HL-60/S4 treated with phorbol 12-myristate 13-acetate at 8.2 ng/mL for 4 days and 3 days (cell line): ENCODE results near the gene PIEZO2.
"Not testable (repeated sequence)": the region's sequence is repeated elsewhere in the genome, so short reads cannot be mapped to it uniquely, and the experiment has no call there.

Experiments
- in situ Hi-C: fragments of 300-500 bp; cut with MboI; formaldehyde crosslinking; loops from 2 replicates; pipeline ENCODE4 v1.15.0; 2022; ENCODE audit warnings: low sequenced_read_pairs

Gene PIEZO2

GRCh38 chr18:10659594-10659993 is 489.8 kb downstream of the PIEZO2 start:
- in situ Hi-C loops, result no loop called here

GRCh38 chr18:10659000-10659399 is 490.4 kb downstream of the PIEZO2 start:
- in situ Hi-C loops, result no loop called here

- in situ Hi-C loops, result not testable (repeated sequence)
These were observed 505.4 kb downstream of the PIEZO2 start for GRCh38 chr18:10644003-10644402.

- in situ Hi-C loops, result not testable (repeated sequence)
These were observed 506.3 kb downstream of the PIEZO2 start for GRCh38 chr18:10642915-10643524.

- in situ Hi-C loops, result not testable (repeated sequence)
These were observed 510.9 kb downstream of the PIEZO2 start for GRCh38 chr18:10638539-10638885.

GRCh38 chr18:10637858-10638538 is 511.4 kb downstream of the PIEZO2 start:
- in situ Hi-C loops, result not testable (repeated sequence)

- in situ Hi-C loops, result not testable (repeated sequence)
These were observed 520.3 kb downstream of the PIEZO2 start for GRCh38 chr18:10629076-10629475.

- in situ Hi-C loops, result not testable (repeated sequence)
These were observed 522.7 kb downstream of the PIEZO2 start for GRCh38 chr18:10626606-10627213.

GRCh38 chr18:10623606-10624005 is 525.8 kb downstream of the PIEZO2 start:
- in situ Hi-C loops, result not testable (repeated sequence)

GRCh38 chr18:10622982-10623381 is 526.4 kb downstream of the PIEZO2 start:
- in situ Hi-C loops, result not testable (repeated sequence)

GRCh38 chr18:10620670-10621329 is 528.6 kb downstream of the PIEZO2 start:
- in situ Hi-C loops, result not testable (repeated sequence)
